HepG2 (cell line): ENCODE data around the gene EPHA6. TPM values are rescaled to one million over a fixed set of nuclear protein-coding genes. Genes with fewer than 3 reads are reported as not detected.

Experiments used
- CREM ChIP-seq, 2 experiments: sonication (generic) in 1 of 2; formaldehyde crosslinking in 1 of 2; IDR thresholded peaks; 2 replicates each; pipeline versions ENCODE4 v1.4.0 to v1.6.1; 2016 to 2020; ENCODE audit warnings: antibody characterized with exemption in 1 of 2, mild to moderate bottlenecking in 1 of 2, missing genetic modification reagents in 1 of 2
- FOXK1 ChIP-seq: sonication (generic); formaldehyde crosslinking; IDR thresholded peaks from 2 replicates; pipeline ENCODE4 v1.4.0; 2020; ENCODE audit warnings: low read depth, missing genetic modification reagents, borderline replicate concordance
- HDAC2 ChIP-seq: sonication (generic); formaldehyde crosslinking; IDR thresholded peaks from 2 replicates; pipeline ENCODE4 v1.4.0; 2020; ENCODE audit warnings: missing genetic modification reagents
- HNRNPLL ChIP-seq: fragments of 200-400 bp; formaldehyde crosslinking; IDR thresholded peaks from 2 replicates; pipeline ENCODE4 v1.6.1; 2017; ENCODE audit warnings: mild to moderate bottlenecking, low read depth, low read length; ENCODE audit not compliant: poor library complexity, severe bottlenecking
- MIER2 ChIP-seq: IDR thresholded peaks from 2 replicates; pipeline ENCODE4 v1.6.1; 2016; ENCODE audit warnings: missing biosample characterization, missing genetic modification reagents
- PLSCR1 ChIP-seq: sonication (generic); formaldehyde crosslinking; IDR thresholded peaks from 2 replicates; pipeline ENCODE4 v1.5.0; 2020; ENCODE audit warnings: missing genetic modification reagents, mild to moderate bottlenecking, borderline replicate concordance
- POLR2AphosphoS2 ChIP-seq: IDR thresholded peaks from 2 replicates; pipeline ENCODE4 v1.6.1; 2011; ENCODE audit warnings: low read depth, low read length, improper control_type of control experiment
- RXRA ChIP-seq: sonication (generic); formaldehyde crosslinking; IDR thresholded peaks from 2 replicates; pipeline ENCODE4 v1.5.1; 2020; ENCODE audit warnings: missing genetic modification reagents
- SP2 ChIP-seq: sonication (generic); formaldehyde crosslinking; IDR thresholded peaks from 2 replicates; pipeline ENCODE4 v1.5.1; 2020; ENCODE audit warnings: mild to moderate bottlenecking, missing genetic modification reagents
- SYNCRIP ChIP-seq: fragments of 200-400 bp; formaldehyde crosslinking; IDR thresholded peaks from 2 replicates; pipeline ENCODE4 v1.6.1; 2018; ENCODE audit warnings: mild to moderate bottlenecking, low read depth, low read length; ENCODE audit not compliant: insufficient read depth
- TBP ChIP-seq: sonication (generic); formaldehyde crosslinking; IDR thresholded peaks from 2 replicates; pipeline ENCODE4 v1.5.0; 2020; ENCODE audit warnings: missing genetic modification reagents
- TMF1 ChIP-seq: sonication (generic); formaldehyde crosslinking; IDR thresholded peaks from 2 replicates; pipeline ENCODE4 v1.8.1; 2022; ENCODE audit warnings: low read depth, missing genetic modification reagents
- ZBTB37 ChIP-seq: sonication (generic); formaldehyde crosslinking; IDR thresholded peaks from 2 replicates; pipeline ENCODE4 v1.4.0; 2020; ENCODE audit warnings: mild to moderate bottlenecking, missing genetic modification reagents
- ZMAT5 ChIP-seq: sonication (generic); formaldehyde crosslinking; IDR thresholded peaks from 2 replicates; pipeline ENCODE4 v1.5.0; 2020; ENCODE audit warnings: mild to moderate bottlenecking, low read depth, missing genetic modification reagents, borderline replicate concordance
- ZNF121 ChIP-seq: sonication (generic); formaldehyde crosslinking; IDR thresholded peaks from 2 replicates; pipeline ENCODE4 v1.5.0; 2020; ENCODE audit warnings: mild to moderate bottlenecking, missing genetic modification reagents
- ZNF296 ChIP-seq: sonication (generic); formaldehyde crosslinking; conservative IDR thresholded peaks from 2 replicates; pipeline ENCODE4 v1.5.0; 2020; ENCODE audit warnings: mild to moderate bottlenecking, missing genetic modification reagents
- ZNF331 ChIP-seq: sonication (generic); formaldehyde crosslinking; IDR thresholded peaks from 2 replicates; pipeline ENCODE4 v1.4.0; 2020; ENCODE audit warnings: missing genetic modification reagents
- ZNF367 ChIP-seq: sonication (generic); formaldehyde crosslinking; IDR thresholded peaks from 2 replicates; pipeline ENCODE4 v1.4.0; 2020; ENCODE audit warnings: missing genetic modification reagents, borderline replicate concordance
- ZNF468 ChIP-seq: sonication (generic); formaldehyde crosslinking; IDR thresholded peaks from 2 replicates; pipeline ENCODE4 v1.8.0; 2022; ENCODE audit warnings: mild to moderate bottlenecking, moderate library complexity, missing genetic modification reagents
- ZNF564 ChIP-seq: sonication (generic); formaldehyde crosslinking; IDR thresholded peaks from 2 replicates; pipeline ENCODE4 v1.8.1; 2023; ENCODE audit warnings: mild to moderate bottlenecking, missing genetic modification reagents
- ZNF646 ChIP-seq: sonication (generic); formaldehyde crosslinking; IDR thresholded peaks from 2 replicates; pipeline ENCODE4 v1.9.0; 2021; ENCODE audit warnings: mild to moderate bottlenecking, missing genetic modification reagents
- polyA plus RNA-seq, 8 experiments: library from polyadenylated mRNA; depleted of rRNA in 3 of 8; stranded (reverse) in 7 of 8; unstranded in 1 of 8; fragments of >200 nt; fragmentation: Illumina TruSeq in 4 of 8; extraction: Trizol in 4 of 8; gene quantifications; 2 replicates each; pipeline versions ENCODE4 v1.2.1 to v1.2.3, GENCODE V29; 2011 to 2016; ENCODE audit warnings: low read depth in 4 of 8, missing spikeins in 1 of 8, mixed read lengths in 1 of 8; ENCODE audit not compliant: insufficient read depth in 1 of 8
- total RNA-seq, 5 experiments: library from RNA; depleted of rRNA; stranded (reverse); fragments of >200 nt; fragmentation: Illumina TruSeq; extraction: Trizol; gene quantifications; 2 replicates each; pipeline ENCODE4 v1.2.3, GENCODE V29; 2016; ENCODE audit warnings: low read depth in 1 of 5

EPHA6 gene
- total and polyA plus RNA-seq, 2 of the 13 experiments (the other 11 are each of a cell fraction or from before 2014, with no cell fraction given): not detected

GRCh38 chr3:97764407-97765238 lies 950.2 kb downstream of the EPHA6 start, which contains the start of gene ARL6 (continued):
- TF ChIP-seq PLSCR1 (CRISPR knock-in tag) (no peak), ZNF331 (CRISPR knock-in tag) (peak; percentile 19; the same call in 1 of the 2 replicates), FOXK1 (CRISPR knock-in tag) (no peak), ZNF468 (no peak), HDAC2 (CRISPR knock-in tag) (0 out of 2 replicates have a peak, but pooled peaks have one; percentile 18), POLR2AphosphoS2 (no peak), RXRA (CRISPR knock-in tag) (no peak; the same call in 1 of the 2 replicates), TMF1 (CRISPR knock-in tag) (no peak), ZBTB37 (CRISPR knock-in tag) (no peak; the same call in 1 of the 2 replicates), SYNCRIP (no peak), ZNF646 (CRISPR knock-in tag) (no peak), ZNF367 (CRISPR knock-in tag) (0 out of 2 replicates have a peak, but pooled peaks have one; percentile 32), ZMAT5 (CRISPR knock-in tag) (no peak), HNRNPLL (peak; percentile 92), MIER2 (CRISPR knock-in tag) (no peak), CREM (IDR thresholded peaks at IDR 0.05) (peak; percentile 72), CREM (CRISPR knock-in tag; IDR thresholded peaks at IDR 0.05) (no peak), ZNF564 (CRISPR knock-in tag) (no peak), SP2 (CRISPR knock-in tag) (no peak), ZNF121 (no peak), TBP (CRISPR knock-in tag) (no peak), ZNF296 (CRISPR knock-in tag) (0 out of 2 replicates have a peak, but pooled peaks have one; percentile 68)
